ENCODE data around the gene ZFAND3.

ZFAND3 gene

GRCh38 chr6:38155621-38156204, 336.2 kb downstream of the ZFAND3 start:
- Histone ChIP-seq H3K23ac (ENCODE audit: low read length in 2 of 2) (no peak overlapping the region), H4K8ac (ENCODE audit: low read length) (no peak overlapping the region), H4K91ac (ENCODE audit: low read length) (no peak overlapping the region), H2BK5ac (ENCODE audit: low read depth, low read length, poor library complexity, severe bottlenecking) (no peak overlapping the region), H3K4me3 (ENCODE audit: insufficient read depth in 1 of 2, low read depth in 1 of 2, low read length in 2 of 2) (no peak overlapping the region), H3K27ac (ENCODE audit: low read length, poor library complexity, severe bottlenecking) (no peak overlapping the region), H2BK15ac (ENCODE audit: low read depth, poor library complexity, severe bottlenecking) (no peak overlapping the region), H3K4me2 (ENCODE audit: low read length, poor library complexity, severe bottlenecking) (no peak overlapping the region), H3K36me3 (ENCODE audit: control insufficient read depth in 1 of 2, insufficient read depth in 2 of 2, low read depth in 1 of 2, low read length in 2 of 2) (peaks cover 45 to 63% of the 10 kb centered on the region in 2 experiments), H2BK12ac (ENCODE audit: low read length in 2 of 2) (no peak overlapping the region), H3K27me3 (ENCODE audit: control insufficient read depth in 1 of 2, insufficient read depth in 1 of 2, low read length in 2 of 2) (no peaks in the 10 kb centered on the region), H3K4me1 (ENCODE audit: control insufficient read depth, insufficient read depth, low read depth, low read length) (peaks cover 27% of the 10 kb centered on the region), H2AK5ac (ENCODE audit: low read length, severe bottlenecking) (no peak overlapping the region), H3K14ac (ENCODE audit: low read length in 2 of 2) (no peak overlapping the region), H3K9ac (ENCODE audit: low read length) (peak overlapping the region; percentile 25), H2AFZ (ENCODE audit: low read depth, low read length) (no peak overlapping the region), H3K9me3 (ENCODE audit: control insufficient read depth, low read length) (no peaks in the 10 kb centered on the region), H3K4ac (ENCODE audit: low read depth in 1 of 2, low read length in 2 of 2) (peak overlapping the region; percentile 37 to 71), H2BK120ac (ENCODE audit: low read depth, low read length) (no peak overlapping the region), H3K79me1 (replicated peaks; ENCODE audit: low read length, poor library complexity, severe bottlenecking) (peaks cover 49% of the 10 kb centered on the region), H3K18ac (ENCODE audit: low read depth in 1 of 2, low read length in 2 of 2) (peak overlapping the region; percentile 5 to 81)
- peak; percentile 86 for DNase-seq
- WGBS = 55% methylated on average over 4 of the region's 6 CpGs

GRCh38 chr6:38156818-38157565, 337.5 kb downstream of the ZFAND3 start:
- Histone ChIP-seq H3K9ac (ENCODE audit: low read length) (no peak overlapping the region), H3K27me3 (ENCODE audit: control insufficient read depth in 1 of 2, insufficient read depth in 1 of 2, low read length in 2 of 2) (no peaks in the 10 kb centered on the region), H3K23ac (ENCODE audit: low read length in 2 of 2) (no peak overlapping the region), H3K79me1 (replicated peaks; ENCODE audit: low read length, poor library complexity, severe bottlenecking) (peaks cover 47% of the 10 kb centered on the region), H3K4me3 (ENCODE audit: insufficient read depth in 1 of 2, low read depth in 1 of 2, low read length in 2 of 2) (no peak overlapping the region), H3K14ac (ENCODE audit: low read length in 2 of 2) (no peak overlapping the region), H3K4me1 (ENCODE audit: control insufficient read depth, insufficient read depth, low read depth, low read length) (peaks cover 21% of the 10 kb centered on the region), H3K27ac (ENCODE audit: low read length, poor library complexity, severe bottlenecking) (no peak overlapping the region), H4K8ac (ENCODE audit: low read length) (peak overlapping the region; percentile 55), H2AK5ac (ENCODE audit: low read length, severe bottlenecking) (no peak overlapping the region), H3K4me2 (ENCODE audit: low read length, poor library complexity, severe bottlenecking) (no peak overlapping the region), H3K9me3 (ENCODE audit: control insufficient read depth, low read length) (no peaks in the 10 kb centered on the region), H3K36me3 (ENCODE audit: control insufficient read depth in 1 of 2, insufficient read depth in 2 of 2, low read depth in 1 of 2, low read length in 2 of 2) (peaks cover 48 to 68% of the 10 kb centered on the region in 2 experiments), H2BK12ac (ENCODE audit: low read length in 2 of 2) (no peak overlapping the region), H4K91ac (ENCODE audit: low read length) (no peak overlapping the region), H3K4ac (ENCODE audit: low read depth in 1 of 2, low read length in 2 of 2) (no peak overlapping the region), H3K18ac (ENCODE audit: low read depth in 1 of 2, low read length in 2 of 2) (peak overlapping the region in 1 of 2 experiments; percentile 30), H2BK5ac (ENCODE audit: low read depth, low read length, poor library complexity, severe bottlenecking) (no peak overlapping the region), H2BK120ac (ENCODE audit: low read depth, low read length) (no peak overlapping the region), H2BK15ac (ENCODE audit: low read depth, poor library complexity, severe bottlenecking) (no peak overlapping the region), H2AFZ (ENCODE audit: low read depth, low read length) (no peak overlapping the region)
- WGBS = 96% methylated on average over 6 of the region's 10 CpGs
- no peak for DNase-seq

GRCh38 chr6:38157905-38158304, 338.4 kb downstream of the ZFAND3 start:
- no peak overlapping the region for H2AFZ ChIP-seq (ENCODE audit: low read depth, low read length)
- H3K23ac ChIP-seq (ENCODE audit: low read length in 2 of 2) = no peak overlapping the region
- H2BK120ac ChIP-seq (ENCODE audit: low read depth, low read length) = no peak overlapping the region
- H3K4ac ChIP-seq (ENCODE audit: low read depth in 1 of 2, low read length in 2 of 2) = no peak overlapping the region
- peaks cover 44% of the 10 kb centered on the region for H3K79me1 ChIP-seq (replicated peaks; ENCODE audit: low read length, poor library complexity, severe bottlenecking)
- H2BK12ac ChIP-seq (ENCODE audit: low read length in 2 of 2) = no peak overlapping the region
- H2BK5ac ChIP-seq (ENCODE audit: low read depth, low read length, poor library complexity, severe bottlenecking) = no peak overlapping the region
- H3K9ac ChIP-seq (ENCODE audit: low read length) = no peak overlapping the region
- no peak for DNase-seq
- no peak overlapping the region for H2AK5ac ChIP-seq (ENCODE audit: low read length, severe bottlenecking)
- H3K4me3 ChIP-seq (ENCODE audit: insufficient read depth in 1 of 2, low read depth in 1 of 2, low read length in 2 of 2) = no peak overlapping the region
- H4K91ac ChIP-seq (ENCODE audit: low read length) = no peak overlapping the region
- peak overlapping the region in 1 of 2 experiments; percentile 36 for H3K14ac ChIP-seq (ENCODE audit: low read length in 2 of 2)
- H3K4me2 ChIP-seq (ENCODE audit: low read length, poor library complexity, severe bottlenecking) = no peak overlapping the region
- H3K36me3 ChIP-seq (ENCODE audit: control insufficient read depth in 1 of 2, insufficient read depth in 2 of 2, low read depth in 1 of 2, low read length in 2 of 2) = peaks cover 39 to 67% of the 10 kb centered on the region in 2 experiments
- H3K9me3 ChIP-seq (ENCODE audit: control insufficient read depth, low read length) = no peaks in the 10 kb centered on the region
- no peak overlapping the region for H2BK15ac ChIP-seq (ENCODE audit: low read depth, poor library complexity, severe bottlenecking)
- no peak overlapping the region for H3K27ac ChIP-seq (ENCODE audit: low read length, poor library complexity, severe bottlenecking)
- H4K8ac ChIP-seq (ENCODE audit: low read length) = no peak overlapping the region
- H3K18ac ChIP-seq (ENCODE audit: low read depth in 1 of 2, low read length in 2 of 2) = no peak overlapping the region
- peaks cover 16% of the 10 kb centered on the region for H3K4me1 ChIP-seq (ENCODE audit: control insufficient read depth, insufficient read depth, low read depth, low read length)
- 97% methylated on average over 11 of the region's 11 CpGs for WGBS
- H3K27me3 ChIP-seq (ENCODE audit: control insufficient read depth in 1 of 2, insufficient read depth in 1 of 2, low read length in 2 of 2) = no peaks in the 10 kb centered on the region

GRCh38 chr6:38158762-38159350, 339.3 kb downstream of the ZFAND3 start:
- Histone ChIP-seq H2AK5ac (ENCODE audit: low read length, severe bottlenecking) (no peak overlapping the region), H2BK15ac (ENCODE audit: low read depth, poor library complexity, severe bottlenecking) (no peak overlapping the region), H3K4me2 (ENCODE audit: low read length, poor library complexity, severe bottlenecking) (no peak overlapping the region), H3K9me3 (ENCODE audit: control insufficient read depth, low read length) (no peaks in the 10 kb centered on the region), H2BK5ac (ENCODE audit: low read depth, low read length, poor library complexity, severe bottlenecking) (no peak overlapping the region), H3K14ac (ENCODE audit: low read length in 2 of 2) (no peak overlapping the region), H3K4me3 (ENCODE audit: insufficient read depth in 1 of 2, low read depth in 1 of 2, low read length in 2 of 2) (no peak overlapping the region), H3K79me1 (replicated peaks; ENCODE audit: low read length, poor library complexity, severe bottlenecking) (peaks cover 38% of the 10 kb centered on the region), H2BK12ac (ENCODE audit: low read length in 2 of 2) (no peak overlapping the region), H3K27me3 (ENCODE audit: control insufficient read depth in 1 of 2, insufficient read depth in 1 of 2, low read length in 2 of 2) (no peaks in the 10 kb centered on the region), H4K91ac (ENCODE audit: low read length) (no peak overlapping the region), H3K4me1 (ENCODE audit: control insufficient read depth, insufficient read depth, low read depth, low read length) (peaks cover 12% of the 10 kb centered on the region), H3K4ac (ENCODE audit: low read depth in 1 of 2, low read length in 2 of 2) (no peak overlapping the region), H2AFZ (ENCODE audit: low read depth, low read length) (no peak overlapping the region), H2BK120ac (ENCODE audit: low read depth, low read length) (no peak overlapping the region), H3K9ac (ENCODE audit: low read length) (no peak overlapping the region), H3K36me3 (ENCODE audit: control insufficient read depth in 1 of 2, insufficient read depth in 2 of 2, low read depth in 1 of 2, low read length in 2 of 2) (peaks cover 31 to 62% of the 10 kb centered on the region in 2 experiments), H3K27ac (ENCODE audit: low read length, poor library complexity, severe bottlenecking) (no peak overlapping the region), H3K18ac (ENCODE audit: low read depth in 1 of 2, low read length in 2 of 2) (no peak overlapping the region), H3K23ac (ENCODE audit: low read length in 2 of 2) (no peak overlapping the region), H4K8ac (ENCODE audit: low read length) (no peak overlapping the region)
- DNase-seq = no peak
- WGBS = 90% methylated on average over 14 of the region's 14 CpGs
